Jurkat, Clone E6-1 (cell line): ENCODE measurements around the gene DFFB.
A peak's percentile ranks its signal among the peaks of the same experiment; 100 is the strongest.

ENCODE experiments used
- DNase-seq: peaks from one replicate; pipeline ENCODE4 v3.0.0-alpha.2; 2011; ENCODE audit warnings: low read depth, low spot score
- H3K4me3 ChIP-seq: 2 replicates; pipeline ENCODE4 v1.5.1; 2011; ENCODE audit warnings: mild to moderate bottlenecking, low read length, control low read depth, moderate library complexity

The DFFB gene

GRCh38 chr1:3865606-3866160 is 8.4 kb downstream of the DFFB start:
- no peak for DNase-seq
- no peak overlapping the region for H3K4me3 ChIP-seq

GRCh38 chr1:3868464-3869006 is 11.3 kb downstream of the DFFB start:
- H3K4me3 ChIP-seq = no peak overlapping the region
- DNase-seq = no peak

GRCh38 chr1:3869751-3870301 is 12.6 kb downstream of the DFFB start:
- no peak for DNase-seq
- no peak overlapping the region for H3K4me3 ChIP-seq

GRCh38 chr1:3871451-3871805 is 14.2 kb downstream of the DFFB start:
- H3K4me3 ChIP-seq = no peak overlapping the region
- DNase-seq = no peak

- DNase-seq = no peak
- H3K4me3 ChIP-seq = no peak overlapping the region
These were observed 15.3 kb downstream of the DFFB start for GRCh38 chr1:3872546-3872945.

GRCh38 chr1:3874736-3875135 is 17.5 kb downstream of the DFFB start:
- DNase-seq = no peak
- H3K4me3 ChIP-seq = no peak overlapping the region

GRCh38 chr1:3876716-3877115 is 19.4 kb downstream of the DFFB start:
- no peak overlapping the region for H3K4me3 ChIP-seq
- DNase-seq = no peak

GRCh38 chr1:3879099-3879498 is 21.8 kb downstream of the DFFB start:
- H3K4me3 ChIP-seq = no peak overlapping the region
- DNase-seq = no peak

- no peak overlapping the region for H3K4me3 ChIP-seq
- DNase-seq = no peak
These were observed 22.6 kb downstream of the DFFB start for GRCh38 chr1:3879787-3880428.

GRCh38 chr1:3880429-3881192 is 23.3 kb downstream of the DFFB start:
- DNase-seq = no peak
- H3K4me3 ChIP-seq = peak overlapping the region; percentile 16; the same call in 1 of the 2 replicates

GRCh38 chr1:3881193-3881480 is 23.9 kb downstream of the DFFB start:
- DNase-seq = peak; percentile 87

GRCh38 chr1:3883194-3883925 is 26.1 kb downstream of the DFFB start:
- peak overlapping the region; percentile 4; the same call in 1 of the 2 replicates for H3K4me3 ChIP-seq
- DNase-seq = peak; percentile 94

More at GRCh38 chr1:3881193-3881480, 23.9 kb downstream of the DFFB start:
- H3K4me3 ChIP-seq = peak overlapping the region; percentile 16

GRCh38 chr1:3884966-3885365 is 27.7 kb downstream of the DFFB start:
- no peak for DNase-seq

GRCh38 chr1:3885611-3886010 is 28.3 kb downstream of the DFFB start:
- H3K4me3 ChIP-seq = no peak overlapping the region
- DNase-seq = no peak

More at GRCh38 chr1:3884966-3885365, 27.7 kb downstream of the DFFB start:
- H3K4me3 ChIP-seq = no peak overlapping the region

- peak; percentile 79 for DNase-seq
- no peak overlapping the region for H3K4me3 ChIP-seq
These were observed 28.9 kb downstream of the DFFB start for GRCh38 chr1:3886106-3886670.

GRCh38 chr1:3886691-3887090 is 29.4 kb downstream of the DFFB start:
- no peak for DNase-seq
- H3K4me3 ChIP-seq = no peak overlapping the region

GRCh38 chr1:3888301-3888700 is 31.0 kb downstream of the DFFB start:
- no peak for DNase-seq
- no peak overlapping the region for H3K4me3 ChIP-seq

- DNase-seq = no peak
- no peak overlapping the region for H3K4me3 ChIP-seq
These were observed 32.7 kb downstream of the DFFB start for GRCh38 chr1:3889936-3890335.
